GM12892 (cell line): Measurements from ENCODE around the gene DOK6.

Source experiments
- POLR2A ChIP-seq: IDR thresholded peaks from 2 replicates; pipeline ENCODE4 v1.6.1; 2011; ENCODE audit warnings: low read depth, low read length, control low read depth
- POLR2AphosphoS5 ChIP-seq: IDR thresholded peaks from 2 replicates; pipeline ENCODE4 v1.6.1; 2011; ENCODE audit warnings: low read depth, low read length, control low read depth
- TAF1 ChIP-seq: IDR thresholded peaks from 2 replicates; pipeline ENCODE4 v1.6.1; 2011; ENCODE audit warnings: low read depth, mild to moderate bottlenecking, control low read depth, low read length, borderline replicate concordance

- TF ChIP-seq POLR2A (no peak), POLR2AphosphoS5 (no peak), TAF1 (no peak)
Measured at GRCh38 chr18:69674966-69675365, 274.3 kb downstream of the DOK6 start.
